ENCODE measurements around the gene MORN2. TPM values are rescaled to one million over a fixed set of nuclear protein-coding genes. Genes with fewer than 3 reads are reported as not detected.

MORN2 gene
- total RNA-seq, 1 donor from 2014 or later = 42.9 TPM

DNA sequence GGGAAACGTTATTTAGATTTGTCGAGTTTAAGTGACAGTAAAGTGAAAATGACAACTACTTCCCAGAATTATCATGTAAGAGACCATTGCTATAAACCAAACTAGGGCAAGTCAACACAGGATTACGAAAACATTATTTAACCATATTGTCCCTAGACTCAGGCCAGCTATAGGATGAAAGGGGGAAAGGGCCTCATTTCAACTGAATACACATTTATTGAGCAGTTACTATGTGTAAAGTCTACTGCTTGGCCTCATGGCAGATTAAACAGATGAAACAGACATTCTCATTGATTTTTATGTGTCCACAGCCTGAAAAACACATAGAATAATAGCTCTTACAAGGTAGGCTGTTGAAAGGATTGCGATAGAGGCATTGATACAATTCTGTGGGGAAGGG lies 46.6 kb downstream of the MORN2 start:
- H3K4me3 Mint-ChIP-seq = no peak overlapping the region
- Histone ChIP-seq H3K4me1 (no peaks in the 10 kb centered on the region), H2AFZ (replicated peaks) (no peak overlapping the region), H3K27ac (no peak overlapping the region), H3K79me2 (ENCODE audit: low read depth) (no peaks in the 10 kb centered on the region), H3K9me3 (ENCODE audit: low read depth) (no peaks in the 10 kb centered on the region), H3K4me2 (no peak overlapping the region), H4K20me1 (ENCODE audit: low read depth) (no peaks in the 10 kb centered on the region), H3K36me3 (no peaks in the 10 kb centered on the region), H3K4me3 (no peak overlapping the region), H3F3A (ENCODE audit: low read depth) (no peaks in the 10 kb centered on the region), H3K27me3 (no peaks in the 10 kb centered on the region), H3K9ac (no peak overlapping the region)
- H3K36me3 Mint-ChIP-seq = no peaks in the 10 kb centered on the region
- no peak for DNase-seq (ENCODE audit: low spot score)
- no peak for TF ChIP-seq EZH2phosphoT487 (IDR thresholded peaks at IDR 0.05)
- TF ChIP-seq EZH2 (IDR thresholded peaks at IDR 0.05) = no peak
- TF ChIP-seq CTCF (IDR thresholded peaks at IDR 0.05) = no peak
- H3K27me3 Mint-ChIP-seq (ENCODE audit: insufficient read depth, low read depth) = no peaks in the 10 kb centered on the region
- H3K4me1 Mint-ChIP-seq = no peaks in the 10 kb centered on the region
- no peak overlapping the region for H3K27ac Mint-ChIP-seq
- no peaks in the 10 kb centered on the region for H3K9me3 Mint-ChIP-seq

DNA sequence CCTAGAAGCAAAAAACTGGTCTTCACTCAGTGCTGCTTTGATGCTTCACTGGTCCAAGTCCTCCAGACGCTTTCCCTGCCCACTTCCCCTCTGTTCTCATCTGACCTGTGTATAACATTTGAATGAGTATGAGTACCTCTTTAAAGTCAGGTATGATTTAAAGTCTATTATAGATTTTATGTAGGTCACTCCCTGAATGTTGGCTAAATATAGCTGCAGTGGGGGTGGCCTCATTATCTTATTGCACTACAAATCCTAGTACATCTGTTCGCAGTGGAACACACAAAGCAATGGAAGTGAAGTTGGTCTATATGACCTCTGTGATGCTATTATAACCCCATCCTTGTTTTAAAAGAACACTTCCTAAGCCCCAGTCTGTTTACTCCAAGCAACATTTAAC lies 47.1 kb downstream of the MORN2 start:
- Histone ChIP-seq H3K9ac (no peak overlapping the region), H3K27ac (no peak overlapping the region), H3K4me2 (no peak overlapping the region), H4K20me1 (ENCODE audit: low read depth) (no peaks in the 10 kb centered on the region), H3K36me3 (no peaks in the 10 kb centered on the region), H3K27me3 (no peaks in the 10 kb centered on the region), H3K4me3 (no peak overlapping the region), H3K9me3 (ENCODE audit: low read depth) (no peaks in the 10 kb centered on the region), H3F3A (ENCODE audit: low read depth) (no peaks in the 10 kb centered on the region), H3K79me2 (ENCODE audit: low read depth) (no peaks in the 10 kb centered on the region), H3K4me1 (no peaks in the 10 kb centered on the region), H2AFZ (replicated peaks) (no peak overlapping the region)
- Mint-ChIP-seq H3K36me3 (no peaks in the 10 kb centered on the region), H3K4me3 (no peak overlapping the region), H3K27me3 (ENCODE audit: insufficient read depth, low read depth) (no peaks in the 10 kb centered on the region), H3K27ac (no peak overlapping the region), H3K9me3 (no peaks in the 10 kb centered on the region), H3K4me1 (no peaks in the 10 kb centered on the region)
- no peak for DNase-seq (ENCODE audit: low spot score)
- no peak for TF ChIP-seq EZH2phosphoT487 (IDR thresholded peaks at IDR 0.05)
- no peak for TF ChIP-seq EZH2 (IDR thresholded peaks at IDR 0.05)
- TF ChIP-seq CTCF (IDR thresholded peaks at IDR 0.05) = no peak

- H3K27ac Mint-ChIP-seq = no peak overlapping the region
- no peaks in the 10 kb centered on the region for H3K36me3 ChIP-seq
- DNase-seq (ENCODE audit: low spot score) = peak; percentile 32
- H3K36me3 Mint-ChIP-seq = no peaks in the 10 kb centered on the region
- no peak overlapping the region for H3K4me3 Mint-ChIP-seq
- H3K27ac ChIP-seq = no peak overlapping the region
- H3K4me2 ChIP-seq = no peak overlapping the region
- H3K9ac ChIP-seq = no peak overlapping the region
- no peaks in the 10 kb centered on the region for H3K27me3 ChIP-seq
- H3K4me1 Mint-ChIP-seq = no peaks in the 10 kb centered on the region
- TF ChIP-seq EZH2phosphoT487 (IDR thresholded peaks at IDR 0.05) (no peak), CTCF (IDR thresholded peaks at IDR 0.05) (peak; percentile 48)
- H4K20me1 ChIP-seq (ENCODE audit: low read depth) = no peaks in the 10 kb centered on the region
- H3K9me3 Mint-ChIP-seq = no peaks in the 10 kb centered on the region
- H3K4me3 ChIP-seq = no peak overlapping the region
- H3K9me3 ChIP-seq (ENCODE audit: low read depth) = no peaks in the 10 kb centered on the region
- no peaks in the 10 kb centered on the region for H3F3A ChIP-seq (ENCODE audit: low read depth)
- H3K27me3 Mint-ChIP-seq (ENCODE audit: insufficient read depth, low read depth) = no peaks in the 10 kb centered on the region
- H3K4me1 ChIP-seq = no peaks in the 10 kb centered on the region
- peak overlapping the region; percentile 54 for H2AFZ ChIP-seq (replicated peaks)
- H3K79me2 ChIP-seq (ENCODE audit: low read depth) = no peaks in the 10 kb centered on the region
These were observed 50.2 kb downstream of the MORN2 start for GRCh38 chr2:38925982-38926381.

DNA sequence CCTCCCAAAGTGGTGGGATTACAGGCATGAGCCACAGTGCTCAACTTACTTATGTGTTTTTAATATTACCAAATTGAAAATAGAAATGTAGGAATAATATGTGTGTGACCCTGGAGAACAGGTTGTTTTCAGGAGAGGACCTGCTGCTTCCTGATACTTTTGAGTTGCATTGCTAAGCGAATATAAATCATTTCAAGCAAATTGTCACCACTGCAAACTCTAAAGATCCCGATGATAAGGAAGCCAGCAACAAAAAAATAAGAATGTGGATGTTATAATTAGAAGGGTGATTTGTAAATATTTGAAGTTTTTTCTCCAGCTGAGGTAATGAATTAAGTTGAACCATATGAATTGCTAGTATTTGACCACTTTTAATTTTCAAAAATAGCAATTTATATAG lies 54.8 kb downstream of the MORN2 start:
- no peaks in the 10 kb centered on the region for H3K4me1 Mint-ChIP-seq
- H3K9me3 Mint-ChIP-seq = no peaks in the 10 kb centered on the region
- no peak overlapping the region for H3K4me3 Mint-ChIP-seq
- Histone ChIP-seq H3K36me3 (no peaks in the 10 kb centered on the region), H3K4me2 (no peak overlapping the region), H3K4me3 (no peak overlapping the region), H3K9ac (no peak overlapping the region), H3K79me2 (ENCODE audit: low read depth) (no peaks in the 10 kb centered on the region), H2AFZ (replicated peaks) (no peak overlapping the region), H3K27ac (no peak overlapping the region), H4K20me1 (ENCODE audit: low read depth) (no peaks in the 10 kb centered on the region), H3K27me3 (no peaks in the 10 kb centered on the region), H3K4me1 (no peaks in the 10 kb centered on the region), H3K9me3 (ENCODE audit: low read depth) (no peaks in the 10 kb centered on the region), H3F3A (ENCODE audit: low read depth) (no peaks in the 10 kb centered on the region)
- no peak overlapping the region for H3K27ac Mint-ChIP-seq
- no peaks in the 10 kb centered on the region for H3K27me3 Mint-ChIP-seq (ENCODE audit: insufficient read depth, low read depth)
- no peaks in the 10 kb centered on the region for H3K36me3 Mint-ChIP-seq
- no peak for DNase-seq (ENCODE audit: low spot score)
- TF ChIP-seq EZH2phosphoT487 (IDR thresholded peaks at IDR 0.05) (no peak), EZH2 (IDR thresholded peaks at IDR 0.05) (no peak), CTCF (IDR thresholded peaks at IDR 0.05) (no peak)
